Kidney capillary endothelial cell (primary cell): ENCODE measurements around the gene CENPU.
"Not testable (repeated sequence)": the region's sequence is repeated elsewhere in the genome, so short reads cannot be mapped to it uniquely, and the experiment has no call there.

Experiments
- DNase-seq: peaks from one replicate; pipeline ENCODE4 v3.0.0-alpha.2; 2018; ENCODE audit warnings: low spot score

Gene CENPU

DNA sequence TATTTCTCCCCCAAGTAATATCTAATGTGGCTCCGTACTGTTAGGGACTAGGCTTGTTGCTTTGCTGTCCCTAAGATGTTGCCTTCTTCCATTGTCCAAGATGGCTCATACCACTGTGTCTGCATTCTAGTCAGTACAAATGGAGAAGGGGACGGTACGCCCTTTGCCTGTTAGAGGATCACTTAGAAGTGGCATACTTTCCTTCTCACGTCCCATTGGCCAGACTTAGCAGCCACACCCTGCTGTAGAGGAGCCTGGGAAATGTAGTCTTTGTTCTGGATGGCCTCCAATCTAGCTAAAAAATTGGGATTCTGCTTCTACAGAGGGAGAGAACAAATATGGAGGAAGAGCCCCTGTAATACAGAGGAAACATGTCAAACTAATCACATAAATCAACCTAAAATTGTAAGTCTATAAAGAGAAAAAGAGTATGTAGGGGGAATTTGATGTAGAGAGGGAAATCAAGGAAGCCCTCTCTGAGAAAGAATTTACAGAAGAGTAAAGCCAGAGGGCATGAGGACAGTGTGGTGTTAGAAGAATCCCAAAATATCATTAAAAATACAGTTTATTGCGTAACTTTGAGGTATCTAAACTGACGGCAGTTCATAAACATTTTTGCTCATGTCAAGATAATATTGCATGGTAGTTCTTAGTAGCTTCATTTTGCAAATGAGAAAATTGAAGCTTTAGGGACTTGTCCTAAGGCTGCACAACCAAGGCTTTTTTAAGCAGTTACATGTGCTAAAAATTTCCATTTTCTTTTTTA, 69.3 kb downstream of the CENPU start:
- DNase-seq, result no peak

DNA sequence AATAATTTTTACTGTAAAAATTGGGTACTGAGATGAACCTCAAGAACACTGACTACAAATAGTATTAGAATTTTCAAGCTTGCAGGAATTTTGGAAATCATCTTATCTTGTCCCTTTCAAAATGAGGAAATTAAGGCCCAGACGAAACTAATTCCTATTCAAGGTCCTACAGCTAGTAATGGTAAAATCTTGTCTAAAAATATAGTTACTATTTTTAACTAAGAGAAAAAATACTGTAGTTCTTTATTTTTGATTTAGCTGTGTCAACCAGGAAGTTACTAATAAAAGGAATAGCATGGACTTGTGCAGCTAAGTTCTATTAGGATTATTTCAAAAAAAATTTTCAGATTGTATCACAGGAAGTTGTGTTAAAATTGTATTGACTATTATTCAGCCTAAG, 71.7 kb downstream of the CENPU start:
- DNase-seq, result peak; percentile 27

GRCh38 chr4:184660978-184661377, 72.9 kb downstream of the CENPU start:
- no peak for DNase-seq

DNA sequence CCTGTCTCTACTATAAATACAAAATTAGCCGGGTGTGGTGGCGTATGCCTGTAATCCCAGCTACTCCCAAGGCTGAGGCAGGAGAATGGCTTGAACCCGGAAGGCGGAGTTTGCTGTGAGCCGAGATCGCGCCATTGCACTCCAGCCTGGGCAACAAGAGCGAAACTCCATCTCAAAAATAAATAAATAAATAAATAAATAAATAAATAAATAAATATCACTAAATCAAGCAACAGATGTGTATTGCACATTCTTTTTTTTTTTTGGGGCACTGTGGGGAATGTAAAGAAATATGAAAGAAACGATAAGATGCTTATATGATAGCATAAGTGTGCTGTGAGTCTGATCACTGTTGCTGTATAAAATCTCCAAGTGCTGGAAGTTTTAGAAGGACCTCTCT, 76.1 kb downstream of the CENPU start:
- DNase-seq, result not testable (repeated sequence)

DNA sequence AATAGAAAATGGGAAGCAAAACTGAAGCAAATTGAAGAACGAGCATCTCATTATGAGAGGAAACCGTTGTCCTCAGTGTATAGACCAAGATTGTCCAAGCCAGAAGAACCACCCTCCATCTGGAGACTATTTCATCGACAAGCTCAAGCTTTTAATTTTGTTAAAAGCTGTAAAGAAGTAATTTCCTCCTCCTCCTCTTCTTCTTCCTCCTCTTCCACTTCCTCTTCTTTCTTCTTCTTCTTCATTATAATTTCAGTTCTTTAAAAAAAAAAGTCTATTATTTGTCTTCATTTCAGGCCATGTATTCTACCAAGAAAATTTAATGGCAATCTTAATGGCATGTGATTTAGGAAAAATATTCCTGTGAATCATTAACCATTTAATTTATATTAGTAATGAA, 76.8 kb downstream of the CENPU start:
- no peak for DNase-seq

- DNase-seq, result no peak
These were observed 77.7 kb downstream of the CENPU start for GRCh38 chr4:184655889-184656869.

- no peak for DNase-seq
These were observed 80.2 kb downstream of the CENPU start for GRCh38 chr4:184653650-184654049.

DNA sequence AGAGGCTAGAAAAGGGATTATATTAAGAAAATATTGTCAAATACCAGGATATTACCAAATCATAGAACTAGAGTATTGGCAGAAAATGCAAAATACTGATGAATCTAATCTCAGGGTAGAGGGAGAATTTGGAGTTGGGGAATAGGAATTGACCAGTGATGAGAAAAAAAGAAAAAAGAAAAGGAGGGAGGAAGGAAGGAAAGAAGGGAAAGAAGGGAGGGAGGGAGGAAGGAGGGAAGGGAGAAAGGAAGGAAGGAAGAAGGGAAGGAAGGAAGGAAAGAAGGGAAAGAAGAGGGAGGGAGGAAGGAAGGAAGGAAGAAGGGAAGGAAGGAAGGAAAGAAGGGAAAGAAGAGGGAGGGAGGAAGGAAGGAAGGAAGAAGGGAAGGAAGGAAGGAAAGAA, 81.2 kb downstream of the CENPU start:
- not testable (repeated sequence) for DNase-seq

DNA sequence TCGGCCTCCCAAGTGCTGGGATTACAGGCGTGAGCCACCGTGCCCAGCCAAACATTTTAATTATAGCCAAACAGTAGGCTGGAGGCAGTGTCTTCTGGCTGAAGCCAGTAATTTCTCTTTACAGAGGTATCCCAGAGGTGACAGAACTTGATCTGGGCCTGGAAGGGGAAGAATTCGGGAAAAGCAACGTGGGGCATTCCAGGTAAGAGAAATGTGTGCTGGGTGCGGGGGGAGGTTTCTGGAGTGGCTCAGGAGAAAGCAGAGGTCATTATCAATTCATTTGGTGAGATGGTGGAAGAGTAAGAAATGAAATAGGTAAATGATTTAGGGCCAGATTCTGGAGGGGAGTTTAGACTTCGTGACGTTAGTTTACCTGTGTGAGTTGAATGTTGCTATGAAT, 82.0 kb downstream of the CENPU start:
- DNase-seq, result no peak

DNA sequence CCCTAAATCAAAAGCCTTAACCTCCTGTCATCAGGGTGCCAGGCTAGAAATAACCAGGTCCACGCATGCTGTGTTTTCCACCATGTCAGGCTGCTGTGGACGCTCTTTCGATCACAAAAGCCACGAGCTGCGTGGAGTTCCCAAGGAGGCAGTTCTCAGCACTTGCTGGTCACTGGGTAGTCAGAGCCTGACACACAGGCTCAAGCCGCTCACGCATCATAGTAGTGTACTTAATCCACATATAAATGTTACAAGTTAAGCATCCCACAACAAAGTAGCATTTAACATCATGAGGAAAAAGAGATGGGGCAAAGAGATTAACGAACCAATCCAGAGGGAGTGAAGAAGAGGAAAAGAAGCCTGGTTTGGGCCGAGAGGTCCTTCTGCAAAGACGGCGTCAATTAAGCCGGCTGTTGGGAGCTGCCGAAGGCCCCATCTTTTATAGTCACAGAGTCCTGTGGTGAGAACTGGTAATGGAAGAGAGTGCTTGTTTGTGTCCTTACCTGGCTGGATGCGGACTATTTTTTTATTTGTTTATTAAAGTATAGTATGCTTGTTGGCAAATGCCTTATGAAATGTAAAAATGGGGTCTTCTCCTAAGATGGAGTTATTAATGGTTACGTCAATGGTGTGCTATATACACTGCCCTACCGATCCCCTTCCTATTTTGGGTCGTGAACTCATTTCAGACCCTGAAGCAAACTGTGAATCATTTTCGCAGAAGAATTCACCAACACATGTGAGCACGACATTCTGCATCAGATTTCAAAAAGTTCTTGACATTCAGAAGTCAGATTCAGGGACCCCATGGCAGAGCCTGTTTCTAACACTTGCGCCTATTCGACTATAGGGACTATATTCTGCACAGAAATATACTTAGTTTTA, 83.7 kb downstream of the CENPU start:
- peak; percentile 42 for DNase-seq

DNA sequence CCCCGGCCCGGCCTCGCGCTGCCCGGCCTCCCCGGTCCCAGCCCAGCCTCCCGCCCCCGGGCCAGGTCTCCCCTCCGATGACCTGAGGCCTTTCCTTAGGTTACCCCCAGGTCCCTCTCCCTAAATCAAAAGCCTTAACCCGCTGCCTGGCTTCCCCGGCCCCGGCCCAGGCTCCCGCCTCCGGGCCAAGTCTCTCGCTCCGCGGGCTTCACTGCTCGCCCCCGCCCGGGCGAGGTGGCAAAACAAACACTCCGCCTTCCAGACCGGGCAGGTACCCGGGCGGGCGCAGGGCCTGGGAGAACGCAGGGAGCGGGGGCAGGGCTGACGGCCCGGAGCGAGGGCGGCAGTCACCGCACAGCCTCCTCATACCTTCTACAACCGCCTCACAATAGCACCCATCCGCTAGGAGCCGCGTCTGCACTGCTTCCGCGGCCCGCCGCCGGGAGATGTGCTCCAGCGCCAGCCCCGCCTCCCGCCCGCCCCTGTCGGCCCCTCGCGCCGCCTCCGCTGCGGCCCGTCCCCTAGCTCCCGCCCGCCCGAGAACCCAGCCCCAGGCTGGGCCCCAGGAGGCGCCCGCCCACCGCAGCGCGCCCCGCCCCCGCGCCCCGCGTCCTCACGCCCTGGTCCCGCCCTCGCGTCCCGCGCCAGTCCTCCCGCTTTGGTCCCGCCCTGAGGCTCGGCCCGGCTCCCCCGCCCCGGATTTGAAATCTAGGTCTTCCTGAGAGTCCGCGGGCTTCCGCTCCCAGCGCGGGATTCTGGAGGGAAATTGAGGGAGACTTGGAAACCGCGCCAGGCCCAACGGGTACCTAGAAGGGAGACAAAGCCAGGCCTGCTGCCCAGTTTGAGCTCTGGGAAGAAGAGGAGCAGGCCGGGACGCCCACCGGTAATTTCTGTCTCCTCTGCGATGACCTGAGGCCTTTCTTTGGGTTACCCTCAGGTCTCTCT, 84.6 kb downstream of the CENPU start, which contains the start of the genes CASP3 and PRIMPOL:
Gene CASP3, minus strand, starts transcription at position 422 of the 945 bp plus-strand sequence. CDS start 10,994 bp downstream, outside the sequence.
Gene PRIMPOL, plus strand, starts transcription at position 713 of the 945 bp plus-strand sequence. CDS start 7,403 bp downstream, outside the sequence.
- DNase-seq, result peak; percentile 94

- DNase-seq, result no peak
These were observed 85.4 kb downstream of the CENPU start for GRCh38 chr4:184648313-184649025.

DNA sequence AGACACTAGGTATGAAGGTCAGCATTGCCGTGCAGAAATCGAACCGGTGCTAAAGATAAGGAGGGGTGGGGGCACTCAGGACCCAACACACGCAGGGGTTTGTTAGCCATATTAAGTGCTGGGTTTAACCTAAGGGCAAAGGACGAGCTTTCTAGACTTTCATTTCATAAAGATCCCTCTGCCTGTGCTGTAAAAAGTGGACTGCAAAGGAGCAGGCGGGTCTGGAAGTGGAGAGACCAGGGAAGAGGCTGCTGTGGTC, 85.9 kb downstream of the CENPU start:
- DNase-seq, result no peak

DNA sequence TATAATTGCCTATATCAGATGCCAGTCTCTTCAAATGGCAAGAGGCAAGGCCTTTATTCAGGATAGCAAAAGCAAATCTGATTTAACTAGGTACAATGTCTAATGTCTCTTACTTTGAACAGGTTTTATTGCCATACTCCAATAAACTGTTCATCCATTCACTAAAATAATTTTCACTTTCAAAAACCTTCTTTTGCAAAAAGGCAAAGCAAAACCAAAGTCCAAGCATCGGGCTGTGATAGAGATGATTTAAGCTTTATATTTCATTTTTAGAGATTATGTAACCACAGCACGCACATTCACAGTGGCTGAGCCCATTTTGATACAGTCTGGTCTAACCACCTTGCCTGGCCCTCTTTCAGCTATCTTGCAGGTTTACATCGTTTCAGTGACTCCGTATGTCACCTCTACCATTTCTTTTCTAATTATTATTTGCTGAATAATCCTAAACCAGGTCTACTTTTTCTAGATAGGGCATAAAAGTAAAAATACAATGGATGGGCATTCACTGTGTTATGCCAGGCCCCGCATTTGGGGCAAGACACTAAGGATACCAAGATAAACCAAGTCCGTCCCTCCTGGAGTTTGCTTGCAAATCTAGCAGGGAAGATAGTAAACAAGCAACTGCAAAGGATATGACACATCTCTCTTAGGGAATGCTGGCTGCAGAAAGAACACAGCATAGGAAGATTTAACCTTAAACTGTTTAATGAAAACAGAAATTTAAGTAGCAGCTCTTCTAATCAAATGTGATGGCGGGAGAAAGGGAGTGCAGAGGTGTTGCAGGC, 86.4 kb downstream of the CENPU start:
- DNase-seq, result peak; percentile 37

DNA sequence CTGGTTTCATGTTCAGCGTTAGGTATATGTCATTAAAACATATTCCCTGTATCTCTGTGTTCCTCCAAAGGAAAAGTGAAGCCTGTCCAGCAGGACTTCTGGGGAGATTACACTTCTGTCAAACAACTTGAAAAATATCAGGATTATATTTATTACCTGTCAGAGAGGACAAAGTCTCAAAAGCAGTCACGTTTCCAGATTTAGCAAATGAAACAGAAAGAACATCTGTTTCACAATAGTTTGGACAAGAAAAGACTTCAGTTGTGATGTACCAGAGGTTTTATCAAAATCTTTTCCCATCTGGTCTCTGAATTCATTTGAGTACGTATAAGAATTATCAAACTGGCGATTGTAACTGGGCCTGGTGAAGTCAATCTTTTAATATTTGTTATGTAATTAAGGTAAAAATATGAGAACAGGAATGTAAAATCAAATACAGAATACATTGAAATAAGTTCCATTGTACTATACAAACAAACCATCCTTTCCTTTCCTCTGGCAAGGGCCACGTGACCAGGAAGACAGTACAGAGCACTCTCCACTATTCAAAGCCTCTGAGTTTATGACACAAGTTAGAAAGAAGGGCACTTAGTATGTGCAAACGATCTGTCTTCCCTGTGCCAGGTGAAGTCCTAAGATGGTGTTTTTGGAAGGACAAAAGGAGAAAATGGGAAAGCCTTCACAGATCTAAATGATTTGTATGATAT, 87.8 kb downstream of the CENPU start:
- DNase-seq, result no peak

DNA sequence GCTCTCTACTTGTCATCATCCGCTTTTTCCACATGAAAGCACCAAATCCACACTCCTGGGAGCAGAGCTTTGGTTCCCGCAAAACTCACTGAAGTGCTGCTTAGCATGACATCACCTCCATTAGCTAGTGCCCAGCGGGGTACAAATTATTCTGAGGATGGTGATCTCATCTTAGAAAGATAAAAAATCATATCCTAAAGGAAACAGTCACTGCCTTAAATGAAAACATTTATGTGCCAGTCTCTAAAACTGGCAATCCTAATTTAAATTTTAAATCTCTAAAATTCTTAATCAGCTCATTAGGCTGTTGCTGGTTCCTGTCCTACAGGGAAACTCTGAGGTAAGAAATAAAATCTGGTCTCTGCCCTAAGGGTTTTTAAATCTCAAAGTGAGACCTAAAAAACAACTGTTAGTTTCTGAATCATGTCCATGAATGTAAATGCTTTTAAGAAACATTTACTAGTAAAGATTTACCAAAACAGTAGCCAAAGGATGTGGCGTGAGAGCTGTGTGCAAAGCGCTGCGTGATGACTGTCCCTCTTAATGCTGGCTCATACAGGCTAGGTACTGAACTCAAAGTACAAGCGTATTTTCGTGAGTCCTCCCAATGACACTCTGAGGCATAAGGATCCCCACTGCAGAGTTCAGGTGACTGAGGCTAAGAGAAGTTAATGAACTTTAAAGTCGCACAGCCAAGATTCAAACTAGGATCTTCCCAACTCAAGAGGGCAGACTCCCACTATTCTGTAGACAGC, 89.2 kb downstream of the CENPU start:
- DNase-seq, result peak; percentile 47
